Central memory CD8-positive, alpha-beta T cell (primary cell): ENCODE data around the gene PSD.

Experiments
- ATAC-seq: fragments of 150-1000 bp; cut with Tn5 transposase; replicated peaks from 2 replicates; pipeline ENCODE4 v1.10.0; 2022; ENCODE audit warnings: mild to moderate bottlenecking, moderate FRiP score, moderate number of reproducible peaks; ENCODE audit not compliant: poor library complexity, severe bottlenecking; ENCODE audit errors: extremely low read depth
- DNase-seq, 2 donors: peaks; one replicate each; pipeline ENCODE4 v3.0.0; 2021; ENCODE audit warnings: low spot score in 2 of 2
- H3K27ac Mint-ChIP-seq: one replicate; pipeline ENCODE4 v1.8.0; 2022; ENCODE audit warnings: low read depth, mild to moderate bottlenecking, moderate library complexity, mixed read lengths
- H3K27me3 Mint-ChIP-seq: one replicate; pipeline ENCODE4 v1.8.0; 2022; ENCODE audit warnings: mixed read lengths
- H3K36me3 Mint-ChIP-seq: one replicate; pipeline ENCODE4 v1.8.0; 2022; ENCODE audit warnings: mild to moderate bottlenecking, moderate library complexity, mixed read lengths; ENCODE audit not compliant: insufficient read depth
- H3K4me1 Mint-ChIP-seq: one replicate; pipeline ENCODE4 v1.8.0; 2022; ENCODE audit warnings: mixed read lengths
- H3K4me3 Mint-ChIP-seq: one replicate; pipeline ENCODE4 v1.8.0; 2022; ENCODE audit warnings: mild to moderate bottlenecking, moderate library complexity, mixed read lengths
- H3K9me3 Mint-ChIP-seq: one replicate; pipeline ENCODE4 v1.8.0; 2022; ENCODE audit warnings: mixed read lengths

Gene PSD

DNA sequence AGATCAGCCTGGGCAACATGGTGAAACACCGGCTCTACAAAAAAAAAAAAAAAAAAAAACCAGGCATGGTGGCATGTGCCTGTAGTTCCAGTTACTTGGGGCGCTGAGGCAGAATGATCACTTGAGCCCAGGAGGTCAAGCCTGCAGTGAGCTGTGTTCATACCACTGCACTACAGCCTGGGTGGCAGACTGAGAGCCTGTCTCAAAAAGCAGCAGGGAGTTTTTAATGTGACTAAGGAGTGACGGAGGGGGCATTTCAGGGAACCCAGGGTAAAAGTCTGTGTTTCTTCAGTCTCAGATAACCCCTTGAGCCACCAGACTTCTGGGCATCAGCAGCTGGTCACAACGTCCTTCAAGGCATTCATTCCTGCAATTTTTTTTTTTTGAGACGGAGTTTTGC, 34.9 kb upstream of the PSD start:
- H3K27ac Mint-ChIP-seq: no peak overlapping the region
- no peak for ATAC-seq
- no peaks in the 10 kb centered on the region for H3K9me3 Mint-ChIP-seq
- peaks cover 20% of the 10 kb centered on the region for H3K4me1 Mint-ChIP-seq
- H3K27me3 Mint-ChIP-seq: no peaks in the 10 kb centered on the region
- H3K4me3 Mint-ChIP-seq: no peak overlapping the region
- no peak for DNase-seq
- peaks cover 9% of the 10 kb centered on the region for H3K36me3 Mint-ChIP-seq

DNA sequence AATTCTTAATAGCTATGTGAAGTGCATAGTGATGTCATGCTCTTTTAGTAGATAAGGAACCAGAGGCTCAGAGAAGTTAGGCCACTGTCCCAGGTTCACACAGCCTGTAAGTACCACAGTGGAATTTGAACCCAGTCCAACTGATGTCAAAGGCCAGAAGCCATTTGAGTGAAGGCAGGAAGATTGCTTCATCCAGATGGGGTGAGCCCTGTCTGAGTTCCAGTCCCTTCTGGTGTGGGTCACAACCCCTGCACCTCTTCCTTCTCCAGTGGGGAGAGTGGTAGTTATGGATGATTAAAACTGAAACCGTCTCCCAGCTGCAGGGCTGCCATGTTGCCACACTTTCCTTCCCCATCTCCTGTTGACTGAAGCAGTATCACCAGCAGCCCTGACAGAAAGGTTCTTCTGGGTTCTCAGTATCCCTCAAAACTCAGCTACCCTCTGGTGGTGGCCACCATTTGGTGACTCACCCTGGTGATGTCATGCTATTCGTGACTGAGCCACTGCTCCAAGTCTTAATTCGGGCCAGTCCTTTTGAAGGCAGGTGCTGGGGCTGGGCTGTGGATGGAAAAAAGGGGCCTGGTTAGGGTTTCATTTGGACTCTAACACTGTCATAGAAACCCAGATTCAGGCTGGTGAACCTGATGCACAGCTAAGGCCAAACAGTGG, 34.2 kb upstream of the PSD start:
- H3K9me3 Mint-ChIP-seq: no peaks in the 10 kb centered on the region
- DNase-seq (no peak), ATAC-seq (no peak)
- peaks cover 20% of the 10 kb centered on the region for H3K4me1 Mint-ChIP-seq
- peak overlapping the region; percentile 90 for H3K4me3 Mint-ChIP-seq
- H3K27me3 Mint-ChIP-seq: no peaks in the 10 kb centered on the region
- peaks cover 9% of the 10 kb centered on the region for H3K36me3 Mint-ChIP-seq
- H3K27ac Mint-ChIP-seq: no peak overlapping the region

DNA sequence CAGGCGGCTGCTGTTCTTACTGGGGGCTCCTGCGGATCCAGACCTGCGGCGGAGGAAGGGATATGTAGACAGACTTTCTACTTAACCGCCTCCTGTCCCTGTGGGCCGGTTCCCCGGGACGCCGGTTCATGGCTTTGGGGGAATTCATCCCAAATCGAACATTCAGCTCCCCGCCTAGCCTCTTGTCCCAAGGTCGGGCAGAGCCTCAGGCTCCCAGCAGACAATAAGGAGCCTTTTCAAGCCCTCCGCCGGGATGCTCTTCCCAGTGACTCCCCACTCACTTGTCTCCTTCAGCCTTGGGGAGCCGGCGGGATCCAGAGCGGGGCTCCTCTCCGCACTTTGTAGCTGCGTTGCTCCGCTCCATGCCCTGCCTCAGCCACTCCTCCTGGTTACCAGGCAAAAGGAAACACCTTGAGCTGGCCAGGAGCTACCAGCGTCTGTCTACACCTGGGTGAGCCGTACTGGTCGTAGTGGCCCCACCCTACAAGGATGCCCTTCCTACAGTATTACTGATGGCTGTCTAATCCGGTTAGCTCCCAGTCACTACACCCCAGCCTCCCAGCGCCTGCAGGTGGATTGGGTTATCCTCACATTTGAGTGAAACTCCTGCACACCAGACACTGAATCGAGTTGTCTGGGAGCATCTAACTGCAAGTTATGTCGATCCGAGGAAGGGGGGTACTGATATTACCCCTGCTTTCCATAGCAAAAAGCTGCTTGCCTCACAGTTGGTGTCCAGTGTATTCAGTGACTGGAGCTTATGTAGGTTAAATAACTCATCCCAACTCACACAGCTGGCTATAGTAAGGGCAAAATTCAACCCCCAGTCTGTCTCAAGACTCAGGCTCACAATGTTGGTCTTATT, 32.8 kb upstream of the PSD start, which contains the start of gene C10orf95:
Gene C10orf95, minus strand, starts transcription at position 439 of the 865 bp plus-strand sequence. CDS start 450 bp downstream, outside the sequence.
- ATAC-seq (no peak), DNase-seq (no peak)
- Mint-ChIP-seq H3K4me1 (peaks cover 20% of the 10 kb centered on the region), H3K27ac (peak within 1 kb of the TSS; percentile 92), H3K9me3 (no peaks in the 10 kb centered on the region), H3K4me3 (peak within 1 kb of the TSS; percentile 90), H3K36me3 (peaks cover 9% of the 10 kb centered on the region), H3K27me3 (no peaks in the 10 kb centered on the region)

DNA sequence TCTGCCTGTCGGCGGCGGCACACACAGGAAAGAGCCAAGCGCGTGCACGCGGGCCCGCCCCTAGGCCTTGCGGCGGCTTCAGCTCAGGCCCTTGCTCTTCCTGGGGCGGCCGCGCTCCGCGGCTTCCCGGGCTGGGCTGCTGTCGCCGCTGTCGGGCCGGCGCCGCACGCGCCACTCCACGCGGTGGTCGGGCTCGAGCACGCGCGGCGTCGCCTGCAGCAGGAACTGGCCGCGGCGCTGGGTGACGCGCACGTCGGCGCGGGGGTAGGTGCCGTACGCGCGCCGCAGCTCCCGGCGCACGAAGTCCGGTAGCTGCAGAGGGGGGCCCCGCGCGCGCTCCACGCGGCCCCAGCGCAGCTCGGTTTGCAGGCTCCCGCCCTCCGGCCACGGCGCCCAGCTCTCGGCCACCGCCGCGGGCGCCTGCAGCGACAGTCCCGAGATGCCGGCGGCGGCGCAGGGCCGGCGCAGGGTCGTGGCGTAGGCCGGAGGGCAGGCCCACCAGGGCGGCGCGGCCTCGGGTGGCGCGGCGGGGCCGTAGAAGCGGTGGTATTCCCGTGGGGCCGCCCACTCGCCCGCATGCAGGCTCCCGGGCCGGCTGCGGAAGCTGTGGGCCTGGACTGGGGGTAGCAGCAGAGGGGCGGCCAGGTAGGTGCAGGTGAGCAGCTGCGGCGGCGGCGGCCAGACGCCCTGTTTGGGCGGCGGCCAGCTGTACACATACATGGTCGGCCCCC, 32.0 kb upstream of the PSD start:
- ATAC-seq: peak; percentile 86
- Mint-ChIP-seq H3K36me3 (peaks cover 9% of the 10 kb centered on the region), H3K27ac (peak overlapping the region; percentile 92), H3K4me3 (peak overlapping the region; percentile 90), H3K27me3 (no peaks in the 10 kb centered on the region), H3K9me3 (no peaks in the 10 kb centered on the region), H3K4me1 (peaks cover 20% of the 10 kb centered on the region)
- peak; percentile 73 to 88 for DNase-seq

DNA sequence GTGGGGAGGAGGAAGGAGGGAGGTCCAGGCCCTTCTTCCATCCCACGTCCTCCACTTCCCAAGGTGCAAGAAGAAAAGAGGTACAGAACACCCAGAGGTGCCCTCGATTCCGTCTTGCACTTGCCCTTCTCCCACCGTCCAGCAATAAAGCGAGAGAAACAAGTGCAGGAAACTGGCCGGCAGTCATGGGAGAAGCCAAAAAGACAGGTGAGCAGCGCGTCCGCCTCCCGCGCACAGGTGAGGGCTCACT, 31.5 kb upstream of the PSD start:
- DNase-seq: no peak
- Mint-ChIP-seq H3K4me1 (peaks cover 20% of the 10 kb centered on the region), H3K27ac (peak overlapping the region; percentile 92), H3K9me3 (no peaks in the 10 kb centered on the region), H3K27me3 (no peaks in the 10 kb centered on the region), H3K4me3 (peak overlapping the region; percentile 90), H3K36me3 (peaks cover 9% of the 10 kb centered on the region)
- no peak for ATAC-seq

DNA sequence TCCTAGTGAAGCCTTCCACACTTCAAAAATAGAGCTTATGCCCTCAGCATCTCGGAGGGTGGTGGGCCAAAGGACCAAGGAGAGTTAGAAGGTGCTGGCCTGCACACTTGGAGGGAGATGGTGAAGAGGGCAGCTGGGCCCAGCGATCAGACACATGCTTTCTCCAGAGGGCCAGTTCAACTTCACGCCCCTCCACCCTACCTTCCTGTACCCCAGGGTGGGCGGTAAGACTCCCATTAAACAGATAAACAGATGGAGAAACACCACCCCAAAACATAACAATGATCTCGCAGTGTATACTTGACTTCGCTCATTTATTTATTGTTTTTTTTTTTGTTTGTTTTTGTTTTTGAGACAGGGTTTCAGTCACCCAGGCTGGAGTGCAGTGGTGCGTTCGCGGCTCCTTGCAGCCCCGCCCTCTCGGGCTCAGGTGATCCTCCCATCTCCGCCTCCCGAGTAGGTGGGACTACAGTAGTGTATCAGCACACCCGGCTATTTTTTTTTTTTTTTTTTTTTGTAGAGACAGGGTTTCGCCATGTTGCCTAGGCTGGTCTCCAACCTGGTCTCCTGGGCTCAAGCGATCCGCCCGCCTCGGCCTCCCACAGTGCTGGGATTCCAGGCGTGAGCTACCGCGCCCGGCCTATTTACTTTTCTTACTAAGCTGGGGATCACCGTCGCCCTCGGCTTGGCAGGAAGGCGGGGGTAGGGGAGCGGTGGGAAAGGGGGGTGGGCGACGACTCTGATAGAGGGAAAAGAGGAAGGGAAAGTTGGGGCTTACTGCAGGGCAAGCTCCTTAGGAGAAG, 30.9 kb upstream of the PSD start:
- H3K27ac Mint-ChIP-seq: peak overlapping the region; percentile 92
- DNase-seq: peak; percentile 67 to 79
- no peaks in the 10 kb centered on the region for H3K9me3 Mint-ChIP-seq
- H3K36me3 Mint-ChIP-seq: peaks cover 9% of the 10 kb centered on the region
- no peaks in the 10 kb centered on the region for H3K27me3 Mint-ChIP-seq
- peak overlapping the region; percentile 90 for H3K4me3 Mint-ChIP-seq
- H3K4me1 Mint-ChIP-seq: peaks cover 20% of the 10 kb centered on the region
- peak; percentile 79 for ATAC-seq

DNA sequence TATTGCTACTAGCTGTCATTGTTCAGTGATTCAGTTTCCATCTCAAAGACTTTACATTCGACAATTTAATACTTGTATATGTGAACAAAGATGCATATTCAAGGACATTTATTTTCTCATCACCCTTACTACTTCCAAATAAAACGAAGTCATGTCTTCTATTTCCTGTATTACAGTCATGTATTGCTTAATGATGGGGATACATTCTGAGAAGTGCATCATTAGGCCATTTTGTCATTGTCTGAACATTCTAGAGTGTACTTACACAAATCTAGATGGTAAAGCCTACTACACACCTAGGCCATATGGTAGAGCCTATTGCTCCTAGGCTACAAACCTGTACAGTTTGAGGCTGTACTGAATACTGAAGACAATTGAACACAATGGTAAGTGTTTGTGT, 26.3 kb upstream of the PSD start:
- Mint-ChIP-seq H3K4me3 (no peak overlapping the region), H3K27me3 (no peaks in the 10 kb centered on the region), H3K36me3 (no peaks in the 10 kb centered on the region), H3K9me3 (no peaks in the 10 kb centered on the region), H3K27ac (no peak overlapping the region), H3K4me1 (peaks cover 6% of the 10 kb centered on the region)
- ATAC-seq: no peak
- DNase-seq: no peak

DNA sequence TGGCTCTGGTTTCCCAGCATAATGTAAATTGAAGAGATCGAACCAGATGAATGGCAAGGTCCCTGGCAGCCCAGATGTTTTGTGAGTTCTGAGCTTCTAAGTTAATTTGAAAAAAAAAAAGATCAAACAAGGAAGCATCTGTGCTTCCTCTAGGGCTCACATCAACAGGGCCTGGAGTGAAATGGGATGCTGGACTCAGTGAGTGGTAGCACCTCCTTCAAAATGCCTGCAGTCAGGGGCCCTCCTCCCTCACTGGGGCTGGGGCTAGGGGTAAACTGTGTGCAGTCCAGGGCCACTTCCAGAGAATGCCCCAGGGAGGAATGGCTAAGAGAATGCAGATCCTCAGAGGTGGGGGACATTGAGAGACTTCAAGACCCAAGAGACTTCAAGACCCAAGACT, 19.8 kb upstream of the PSD start:
- no peaks in the 10 kb centered on the region for H3K27me3 Mint-ChIP-seq

DNA sequence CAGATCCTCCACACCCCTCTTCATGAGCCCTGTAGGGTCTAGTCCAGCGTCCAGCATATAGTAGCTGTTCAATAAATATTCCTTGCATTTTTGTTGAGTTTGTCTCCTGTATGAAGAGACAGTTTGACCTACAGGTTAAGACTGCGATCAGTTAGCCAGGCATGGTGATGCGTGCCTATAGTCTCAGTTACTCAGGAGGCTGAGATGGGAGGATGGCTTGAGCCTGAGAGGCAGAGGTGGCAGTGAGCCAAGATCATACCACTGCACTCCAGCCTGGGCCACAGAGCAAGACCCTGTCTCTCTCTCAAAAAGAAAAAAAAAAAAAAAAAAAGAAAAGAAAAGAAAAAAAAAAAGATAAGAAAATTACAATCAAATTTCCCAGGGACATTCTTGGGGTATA, 18.9 kb upstream of the PSD start:
- H3K4me1 Mint-ChIP-seq: peaks cover 24% of the 10 kb centered on the region
- no peak overlapping the region for H3K4me3 Mint-ChIP-seq
- DNase-seq: no peak
- no peak overlapping the region for H3K27ac Mint-ChIP-seq
- H3K36me3 Mint-ChIP-seq: peaks cover 12% of the 10 kb centered on the region
- no peak for ATAC-seq
- no peaks in the 10 kb centered on the region for H3K9me3 Mint-ChIP-seq
- H3K27me3 Mint-ChIP-seq: no peaks in the 10 kb centered on the region

More for the DNA sequence above, 19.8 kb upstream of the PSD start:
- Mint-ChIP-seq H3K4me1 (peaks cover 15% of the 10 kb centered on the region), H3K36me3 (peaks cover 4% of the 10 kb centered on the region), H3K9me3 (no peaks in the 10 kb centered on the region), H3K4me3 (no peak overlapping the region), H3K27ac (no peak overlapping the region)
- DNase-seq: no peak
- ATAC-seq: no peak

DNA sequence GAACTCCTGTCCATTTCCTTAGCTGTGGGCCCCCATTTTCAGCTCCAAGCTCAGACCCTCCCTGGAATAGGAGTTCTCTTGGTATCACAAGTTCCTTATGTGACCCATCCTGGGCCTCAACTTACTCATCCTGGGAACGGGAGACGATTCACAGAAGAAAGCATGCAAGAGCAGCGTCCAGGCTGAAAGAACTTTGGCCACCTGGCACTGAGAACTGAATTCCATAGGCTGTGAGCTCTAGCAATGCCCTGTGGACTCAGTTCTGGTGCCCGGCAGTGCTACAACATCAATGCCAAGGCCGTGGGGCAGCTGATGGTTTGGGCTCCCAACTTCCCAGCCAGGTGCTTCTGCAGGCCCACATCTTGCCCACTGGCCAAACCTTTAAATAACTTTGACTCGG, 17.7 kb upstream of the PSD start:
- Mint-ChIP-seq H3K4me3 (peak overlapping the region; percentile 76), H3K9me3 (no peaks in the 10 kb centered on the region), H3K27ac (no peak overlapping the region), H3K27me3 (no peaks in the 10 kb centered on the region), H3K36me3 (peaks cover 17% of the 10 kb centered on the region), H3K4me1 (peaks cover 36% of the 10 kb centered on the region)
- DNase-seq (no peak), ATAC-seq (no peak)

DNA sequence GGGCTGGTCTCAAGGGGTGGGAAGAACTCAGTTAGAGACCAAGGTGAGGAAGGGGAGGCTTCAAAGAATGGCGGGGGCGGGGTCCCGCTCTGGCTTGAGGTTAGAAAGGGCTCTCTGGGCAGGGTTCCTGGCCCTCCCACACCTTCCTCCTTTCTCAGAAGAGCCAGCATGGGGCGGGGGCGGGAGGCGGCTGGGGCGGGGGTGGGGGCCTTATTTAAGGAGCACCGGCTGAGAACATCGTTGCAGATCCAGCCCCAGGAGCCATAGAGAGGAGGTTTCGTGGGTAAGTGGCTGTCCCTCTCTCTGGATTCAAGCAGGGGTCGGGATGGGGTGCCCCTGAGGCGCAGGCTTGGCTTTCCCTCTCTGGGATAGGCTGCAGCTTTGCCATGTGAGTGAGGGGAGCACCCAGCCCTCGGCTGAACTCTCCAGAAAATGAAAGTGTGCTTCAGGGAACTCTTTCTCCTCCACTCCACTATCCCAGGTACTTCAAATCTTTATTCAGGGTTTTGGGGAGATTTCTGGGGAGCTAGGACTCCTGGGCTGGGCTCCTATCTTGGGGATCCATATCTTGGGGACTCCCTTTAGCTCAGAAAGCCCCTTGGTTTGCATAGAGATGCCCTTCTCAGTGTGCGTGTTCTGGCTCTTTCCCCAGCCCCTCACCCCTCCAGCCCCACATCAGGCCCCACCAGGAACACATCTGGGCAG, 17.1 kb upstream of the PSD start:
- no peaks in the 10 kb centered on the region for H3K9me3 Mint-ChIP-seq
- DNase-seq (no peak), ATAC-seq (no peak)
- peak overlapping the region; percentile 22 for H3K27ac Mint-ChIP-seq
- H3K4me3 Mint-ChIP-seq: peak overlapping the region; percentile 76
- peaks cover 17% of the 10 kb centered on the region for H3K36me3 Mint-ChIP-seq
- H3K4me1 Mint-ChIP-seq: peaks cover 36% of the 10 kb centered on the region
- H3K27me3 Mint-ChIP-seq: no peaks in the 10 kb centered on the region

DNA sequence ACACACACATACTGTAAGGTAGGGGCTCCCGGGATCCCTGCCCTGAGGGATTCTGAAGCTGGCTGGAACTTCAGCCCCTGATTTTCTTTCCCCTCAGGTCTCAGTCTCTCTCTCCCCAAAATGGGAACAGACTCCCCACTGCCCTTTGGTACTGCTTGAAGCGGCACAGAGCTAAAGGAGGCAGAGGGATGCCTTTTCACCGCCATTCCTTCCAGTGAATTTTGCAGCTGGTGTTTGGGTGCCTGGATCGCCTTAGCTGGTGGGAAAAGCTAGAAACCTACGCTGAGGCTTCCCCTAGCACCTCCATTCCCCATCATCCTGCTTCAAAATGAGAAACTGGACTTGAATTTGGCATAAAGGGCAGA, 16.5 kb upstream of the PSD start:
- H3K27ac Mint-ChIP-seq: peak overlapping the region; percentile 22
- DNase-seq: no peak
- H3K9me3 Mint-ChIP-seq: no peaks in the 10 kb centered on the region
- peaks cover 36% of the 10 kb centered on the region for H3K4me1 Mint-ChIP-seq
- peak overlapping the region; percentile 76 for H3K4me3 Mint-ChIP-seq
- no peaks in the 10 kb centered on the region for H3K27me3 Mint-ChIP-seq
- peaks cover 17% of the 10 kb centered on the region for H3K36me3 Mint-ChIP-seq
- ATAC-seq: no peak
